HEK293 (cell line): Measurements from ENCODE around the gene TOR3A.

Experiments used
- ATF2 ChIP-seq: fragments of 450-650 bp; formaldehyde crosslinking; IDR thresholded peaks from 2 replicates; pipeline ENCODE4 v1.5.1; 2016; ENCODE audit warnings: missing biosample characterization, missing genetic modification characterization, low read depth
- GLI2 ChIP-seq: fragments of 450-650 bp; formaldehyde crosslinking; IDR thresholded peaks from 2 replicates; pipeline ENCODE4; 2017; ENCODE audit warnings: missing biosample characterization, missing genetic modification characterization, low read depth, borderline replicate concordance
- KLF17 ChIP-seq: fragments of 450-650 bp; formaldehyde crosslinking; IDR thresholded peaks from 2 replicates; pipeline ENCODE4 v1.5.1; 2016; ENCODE audit warnings: missing biosample characterization, missing genetic modification characterization
- PRDM10 ChIP-seq: fragments of 450-650 bp; formaldehyde crosslinking; IDR thresholded peaks from 2 replicates; pipeline ENCODE4 v1.5.1; 2016; ENCODE audit warnings: missing biosample characterization, missing genetic modification characterization
- ZBTB21 ChIP-seq: fragments of 450-650 bp; formaldehyde crosslinking; IDR thresholded peaks from 2 replicates; pipeline ENCODE4 v1.5.1; 2017; ENCODE audit warnings: missing biosample characterization, missing genetic modification characterization
- ZBTB7A ChIP-seq: fragments of 450-650 bp; formaldehyde crosslinking; IDR thresholded peaks from 2 replicates; pipeline ENCODE4 v1.5.1; 2016; ENCODE audit warnings: low read depth, missing biosample characterization, missing genetic modification characterization
- ZBTB8A ChIP-seq: fragments of 450-650 bp; formaldehyde crosslinking; IDR thresholded peaks from 2 replicates; pipeline ENCODE4 v1.5.1; 2016; ENCODE audit warnings: missing biosample characterization, missing genetic modification characterization
- ZNF2 ChIP-seq: fragments of 450-650 bp; formaldehyde crosslinking; IDR thresholded peaks from 2 replicates; pipeline ENCODE4 v1.5.1; 2016; ENCODE audit warnings: missing biosample characterization, missing genetic modification characterization
- ZNF202 ChIP-seq: fragments of 450-650 bp; formaldehyde crosslinking; IDR thresholded peaks from 2 replicates; pipeline ENCODE4 v1.5.1; 2016; ENCODE audit warnings: missing biosample characterization, missing genetic modification characterization, borderline replicate concordance
- ZNF26 ChIP-seq: fragments of 450-650 bp; formaldehyde crosslinking; IDR thresholded peaks from 2 replicates; pipeline ENCODE4 v1.5.1; 2016; ENCODE audit warnings: missing biosample characterization, missing genetic modification characterization
- ZNF514 ChIP-seq: fragments of 450-650 bp; formaldehyde crosslinking; IDR thresholded peaks from 2 replicates; pipeline ENCODE4 v1.5.1; 2016; ENCODE audit warnings: missing biosample characterization, missing genetic modification characterization
- ZNF518A ChIP-seq: fragments of 450-650 bp; formaldehyde crosslinking; conservative IDR thresholded peaks from 2 replicates; pipeline ENCODE4 v1.5.1; 2016; ENCODE audit warnings: low read depth, missing biosample characterization, missing genetic modification characterization
- ZNF521 ChIP-seq: fragments of 450-650 bp; formaldehyde crosslinking; IDR thresholded peaks from 2 replicates; pipeline ENCODE4 v1.5.1; 2017; ENCODE audit warnings: missing biosample characterization, mild to moderate bottlenecking, missing genetic modification characterization
- ZNF529 ChIP-seq: fragments of 450-650 bp; formaldehyde crosslinking; IDR thresholded peaks from 2 replicates; pipeline ENCODE4 v1.5.1; 2017; ENCODE audit warnings: missing genetic modification characterization, missing biosample characterization; ENCODE audit not compliant: insufficient replicate concordance
- ZNF558 ChIP-seq: fragments of 450-650 bp; formaldehyde crosslinking; IDR thresholded peaks from 2 replicates; pipeline ENCODE4 v1.5.1; 2016; ENCODE audit warnings: missing biosample characterization, missing genetic modification characterization
- ZNF768 ChIP-seq: fragments of 450-650 bp; formaldehyde crosslinking; IDR thresholded peaks from 2 replicates; pipeline ENCODE4 v1.5.1; 2018; ENCODE audit warnings: missing biosample characterization, mild to moderate bottlenecking, missing genetic modification characterization
- ZSCAN16 ChIP-seq: fragments of 450-650 bp; formaldehyde crosslinking; IDR thresholded peaks from 2 replicates; pipeline ENCODE4 v1.5.1; 2016; ENCODE audit warnings: missing biosample characterization, missing genetic modification characterization
- TF ChIP-seq, protein P1 (sequence below): fragments of 450-650 bp; formaldehyde crosslinking; IDR thresholded peaks from 2 replicates; pipeline ENCODE4 v1.5.1; 2017; ENCODE audit warnings: missing biosample characterization, missing genetic modification characterization
- TF ChIP-seq, protein P2 (sequence below): fragments of 450-650 bp; formaldehyde crosslinking; IDR thresholded peaks from 2 replicates; pipeline ENCODE4 v1.5.1; 2016; ENCODE audit warnings: missing biosample characterization, missing genetic modification characterization
- TF ChIP-seq, protein P3 (sequence below): fragments of 450-650 bp; formaldehyde crosslinking; IDR thresholded peaks from 2 replicates; pipeline ENCODE4 v1.5.1; 2016; ENCODE audit warnings: missing biosample characterization, missing genetic modification characterization

TOR3A gene

GRCh38 chr1:179082333-179082998, 596 bp downstream of the TOR3A start (continued):
- TF ChIP-seq ZNF518A (tag by site-specific recombination) (no peak), ZNF2 (tag by site-specific recombination) (0 out of 2 replicates have a peak, but pooled peaks have one; percentile 2), ZNF529 (tag by site-specific recombination) (no peak), ZBTB7A (tag by site-specific recombination) (no peak), ZNF768 (tag by site-specific recombination) (no peak), ZBTB8A (tag by site-specific recombination) (0 out of 2 replicates have a peak, but pooled peaks have one; percentile 64), ZNF521 (no peak), ZNF202 (no peak), KLF17 (tag by site-specific recombination) (no peak), ZSCAN16 (tag by site-specific recombination) (0 out of 2 replicates have a peak, but pooled peaks have one; percentile 28), ZNF514 (no peak), ATF2 (tag by site-specific recombination) (no peak), ZBTB21 (no peak), ZNF558 (no peak), ZNF26 (tag by site-specific recombination) (no peak), GLI2 (tag by site-specific recombination) (no peak), PRDM10 (tag by site-specific recombination) (no peak)
- TF ChIP-seq, protein P1, sequence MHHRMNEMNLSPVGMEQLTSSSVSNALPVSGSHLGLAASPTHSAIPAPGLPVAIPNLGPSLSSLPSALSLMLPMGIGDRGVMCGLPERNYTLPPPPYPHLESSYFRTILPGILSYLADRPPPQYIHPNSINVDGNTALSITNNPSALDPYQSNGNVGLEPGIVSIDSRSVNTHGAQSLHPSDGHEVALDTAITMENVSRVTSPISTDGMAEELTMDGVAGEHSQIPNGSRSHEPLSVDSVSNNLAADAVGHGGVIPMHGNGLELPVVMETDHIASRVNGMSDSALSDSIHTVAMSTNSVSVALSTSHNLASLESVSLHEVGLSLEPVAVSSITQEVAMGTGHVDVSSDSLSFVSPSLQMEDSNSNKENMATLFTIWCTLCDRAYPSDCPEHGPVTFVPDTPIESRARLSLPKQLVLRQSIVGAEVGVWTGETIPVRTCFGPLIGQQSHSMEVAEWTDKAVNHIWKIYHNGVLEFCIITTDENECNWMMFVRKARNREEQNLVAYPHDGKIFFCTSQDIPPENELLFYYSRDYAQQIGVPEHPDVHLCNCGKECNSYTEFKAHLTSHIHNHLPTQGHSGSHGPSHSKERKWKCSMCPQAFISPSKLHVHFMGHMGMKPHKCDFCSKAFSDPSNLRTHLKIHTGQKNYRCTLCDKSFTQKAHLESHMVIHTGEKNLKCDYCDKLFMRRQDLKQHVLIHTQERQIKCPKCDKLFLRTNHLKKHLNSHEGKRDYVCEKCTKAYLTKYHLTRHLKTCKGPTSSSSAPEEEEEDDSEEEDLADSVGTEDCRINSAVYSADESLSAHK, result no peak
- TF ChIP-seq, protein P2, sequence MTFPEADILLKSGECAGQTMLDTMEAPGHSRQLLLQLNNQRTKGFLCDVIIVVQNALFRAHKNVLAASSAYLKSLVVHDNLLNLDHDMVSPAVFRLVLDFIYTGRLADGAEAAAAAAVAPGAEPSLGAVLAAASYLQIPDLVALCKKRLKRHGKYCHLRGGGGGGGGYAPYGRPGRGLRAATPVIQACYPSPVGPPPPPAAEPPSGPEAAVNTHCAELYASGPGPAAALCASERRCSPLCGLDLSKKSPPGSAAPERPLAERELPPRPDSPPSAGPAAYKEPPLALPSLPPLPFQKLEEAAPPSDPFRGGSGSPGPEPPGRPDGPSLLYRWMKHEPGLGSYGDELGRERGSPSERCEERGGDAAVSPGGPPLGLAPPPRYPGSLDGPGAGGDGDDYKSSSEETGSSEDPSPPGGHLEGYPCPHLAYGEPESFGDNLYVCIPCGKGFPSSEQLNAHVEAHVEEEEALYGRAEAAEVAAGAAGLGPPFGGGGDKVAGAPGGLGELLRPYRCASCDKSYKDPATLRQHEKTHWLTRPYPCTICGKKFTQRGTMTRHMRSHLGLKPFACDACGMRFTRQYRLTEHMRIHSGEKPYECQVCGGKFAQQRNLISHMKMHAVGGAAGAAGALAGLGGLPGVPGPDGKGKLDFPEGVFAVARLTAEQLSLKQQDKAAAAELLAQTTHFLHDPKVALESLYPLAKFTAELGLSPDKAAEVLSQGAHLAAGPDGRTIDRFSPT (tag by site-specific recombination), result peak; percentile 8; the same call in 1 of the 2 replicates
- TF ChIP-seq, protein P3, sequence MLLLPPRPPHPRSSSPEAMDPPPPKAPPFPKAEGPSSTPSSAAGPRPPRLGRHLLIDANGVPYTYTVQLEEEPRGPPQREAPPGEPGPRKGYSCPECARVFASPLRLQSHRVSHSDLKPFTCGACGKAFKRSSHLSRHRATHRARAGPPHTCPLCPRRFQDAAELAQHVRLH (tag by site-specific recombination), result no peak
